Fibroblast of lung (primary cell): Measurements from ENCODE around the gene LYZL4. TPM values are rescaled to one million over a fixed set of nuclear protein-coding genes. Genes with fewer than 3 reads are reported as not detected.

Experiments
- DNase-seq, 2 donors: peaks; one replicate each; pipeline versions ENCODE4 v3.0.0 to v3.0.0-alpha.2; 2010; ENCODE audit warnings: low read depth in 2 of 2
- H2AFZ ChIP-seq: 2 replicates; pipeline ENCODE4 v1.5.1; 2012; ENCODE audit warnings: low read length, control low read depth, inconsistent platforms
- H3K27ac ChIP-seq: 2 replicates; pipeline ENCODE4 v1.5.1; 2011; ENCODE audit warnings: low read length, control low read depth; ENCODE audit not compliant: insufficient read depth
- H3K27me3 ChIP-seq: 2 replicates; pipeline ENCODE4 v1.5.1; 2011; ENCODE audit warnings: mild to moderate bottlenecking, low read length; ENCODE audit not compliant: control insufficient read depth, insufficient read depth
- H3K36me3 ChIP-seq: 2 replicates; pipeline ENCODE4 v1.5.1; 2011; ENCODE audit warnings: low read length; ENCODE audit not compliant: control insufficient read depth, insufficient read depth
- H3K4me1 ChIP-seq: 2 replicates; pipeline ENCODE4 v1.5.1; 2011; ENCODE audit warnings: low read length; ENCODE audit not compliant: control insufficient read depth, insufficient read depth; ENCODE audit errors: extremely low read depth
- H3K4me2 ChIP-seq: 2 replicates; pipeline ENCODE4 v1.5.1; 2011; ENCODE audit warnings: low read length, control low read depth; ENCODE audit not compliant: insufficient read depth; ENCODE audit errors: extremely low read depth
- H3K4me3 ChIP-seq, 4 experiments: fragments of 200-600 bp in 1 of 4; sonication (generic) in 1 of 4; replicated peaks in 1 of 4; 2 replicates each; pipeline ENCODE4 v1.5.1; 2011 to 2016; ENCODE audit warnings: low read length in 4 of 4, low read depth in 3 of 4, mild to moderate bottlenecking in 3 of 4, control low read depth in 2 of 4, inconsistent platforms in 1 of 4, mixed read lengths in 1 of 4; ENCODE audit not compliant: insufficient read depth in 1 of 4; ENCODE audit errors: control extremely low read depth in 1 of 4
- H3K79me2 ChIP-seq: 2 replicates; pipeline ENCODE4 v1.5.1; 2012; ENCODE audit warnings: mild to moderate bottlenecking, low read length, inconsistent platforms; ENCODE audit not compliant: control insufficient read depth, insufficient read depth
- H3K9ac ChIP-seq: 2 replicates; pipeline ENCODE4 v1.5.1; 2011; ENCODE audit warnings: mild to moderate bottlenecking, low read length, control low read depth; ENCODE audit not compliant: insufficient read depth
- H3K9me3 ChIP-seq: 2 replicates; pipeline ENCODE4 v1.5.1; 2012; ENCODE audit warnings: low read depth, low read length; ENCODE audit not compliant: control insufficient read depth, insufficient read depth
- H4K20me1 ChIP-seq: 2 replicates; pipeline ENCODE4 v1.5.1; 2011; ENCODE audit warnings: low read length; ENCODE audit not compliant: control insufficient read depth, insufficient read depth; ENCODE audit errors: extremely low read depth
- CTCF ChIP-seq, 2 donors: IDR thresholded peaks in 1 of 2; conservative IDR thresholded peaks in 1 of 2; 1 replicate in 1 of 2; 2 replicates in 1 of 2; pipeline ENCODE4 v1.5.1; 2011 to 2012; ENCODE audit warnings: low read length in 2 of 2, control low read depth in 1 of 2, inconsistent platforms in 1 of 2, low read depth in 1 of 2, mild to moderate bottlenecking in 1 of 2
- EZH2 ChIP-seq: IDR thresholded peaks from 2 replicates; pipeline ENCODE4 v1.5.1; 2012; ENCODE audit warnings: low read length, control low read depth, mild to moderate bottlenecking; ENCODE audit errors: missing control alignments
- polyA plus RNA-seq, 2 donors: library from polyadenylated mRNA; depleted of rRNA in 1 of 2; stranded (reverse) in 1 of 2; unstranded in 1 of 2; fragments of >200 nt; gene quantifications; 2 replicates each; pipeline ENCODE4 v1.2.1, GENCODE V29; 2011 to 2012; ENCODE audit warnings: missing spikeins in 1 of 2
- total RNA-seq: library from RNA; depleted of rRNA; stranded (reverse); fragments of >200 nt; gene quantifications from 2 replicates; pipeline ENCODE4 v1.2.1, GENCODE V29; 2014

The LYZL4 gene
- total and polyA plus RNA-seq, 2 donors (not counting 1 experiment from before 2014, with no cell fraction given): not detected

DNA sequence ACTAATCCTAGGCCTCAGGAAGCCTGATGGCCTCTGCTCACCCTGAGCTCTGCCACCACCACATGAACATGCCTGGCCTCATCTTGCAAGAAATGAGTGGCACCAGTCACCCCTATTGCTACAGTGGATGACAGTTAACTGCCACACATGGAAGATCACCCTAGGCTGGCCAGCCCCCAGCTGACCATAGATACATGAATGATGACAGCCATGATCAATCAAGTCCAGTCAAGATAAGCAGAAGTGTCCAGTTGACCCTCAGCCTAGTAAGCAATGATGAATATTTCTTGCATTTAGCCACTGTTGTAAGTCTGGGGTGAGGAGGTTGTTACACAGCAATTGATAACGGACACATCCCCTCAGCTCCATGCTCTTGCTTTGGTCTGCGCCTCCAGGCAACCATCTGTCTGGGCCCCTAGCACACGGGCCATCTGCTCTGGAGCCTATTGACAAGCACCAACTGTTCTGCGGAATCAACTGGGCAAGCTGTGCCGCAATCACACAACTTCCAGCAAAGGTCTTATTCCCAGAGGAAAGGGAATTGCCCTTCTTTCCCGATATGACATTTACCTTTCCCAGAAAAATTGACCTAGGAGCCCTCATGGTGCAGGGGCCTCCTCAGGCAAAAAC, 2.2 kb upstream of the LYZL4 start:
- Histone ChIP-seq H3K27me3 (peaks cover 5% of the 10 kb centered on the region), H2AFZ (no peak overlapping the region), H3K4me3 (no peak overlapping the region), H3K4me1 (no peaks in the 10 kb centered on the region), H4K20me1 (no peaks in the 10 kb centered on the region), H3K36me3 (no peaks in the 10 kb centered on the region), H3K4me2 (no peak overlapping the region), H3K9ac (no peak overlapping the region), H3K9me3 (no peaks in the 10 kb centered on the region), H3K27ac (no peak overlapping the region), H3K79me2 (no peaks in the 10 kb centered on the region)
- no peak for TF ChIP-seq CTCF (conservative IDR thresholded peaks at IDR 0.05 in 1 of 2, IDR thresholded peaks at IDR 0.05 in 1 of 2; ENCODE audit: low read depth in 1 of 2, low read length in 2 of 2)
- no peak for TF ChIP-seq EZH2
- no peak for DNase-seq

- Histone ChIP-seq H3K9me3 (no peaks in the 10 kb centered on the region), H3K4me1 (no peaks in the 10 kb centered on the region), H3K27me3 (peaks cover 5% of the 10 kb centered on the region), H2AFZ (no peak overlapping the region), H3K4me3 (no peak overlapping the region), H3K27ac (no peak overlapping the region), H3K4me2 (no peak overlapping the region), H4K20me1 (no peaks in the 10 kb centered on the region), H3K36me3 (no peaks in the 10 kb centered on the region), H3K79me2 (no peaks in the 10 kb centered on the region), H3K9ac (no peak overlapping the region)
- TF ChIP-seq CTCF (conservative IDR thresholded peaks at IDR 0.05 in 1 of 2, IDR thresholded peaks at IDR 0.05 in 1 of 2; ENCODE audit: low read depth in 1 of 2, low read length in 2 of 2): no peak
- no peak for TF ChIP-seq EZH2
- DNase-seq: no peak
Observed at GRCh38 chr3:42411429-42411828, 1.0 kb upstream of the LYZL4 start.

DNA sequence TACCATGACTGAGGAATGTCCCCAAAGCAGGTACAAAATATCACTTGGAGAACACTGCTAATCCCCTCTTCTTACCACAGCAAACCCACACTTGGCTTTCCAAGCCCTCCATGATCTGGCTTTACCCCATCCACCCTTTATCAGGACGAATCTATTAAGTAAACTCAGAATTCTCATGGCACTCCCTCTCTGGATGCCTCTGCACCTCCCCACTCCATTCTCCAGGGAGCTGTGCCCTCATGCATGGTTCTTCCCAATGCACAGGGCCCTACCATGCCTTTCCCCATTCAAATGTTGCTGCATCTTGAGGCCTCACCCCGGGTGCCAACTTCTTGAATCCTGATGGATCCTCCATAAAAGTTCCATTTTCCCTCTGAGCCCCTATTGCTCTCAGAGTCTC, 2.3 kb downstream of the LYZL4 start:
- DNase-seq: no peak
- Histone ChIP-seq H3K27me3 (peaks cover 5% of the 10 kb centered on the region), H3K79me2 (no peaks in the 10 kb centered on the region), H3K27ac (no peak overlapping the region), H3K9me3 (no peaks in the 10 kb centered on the region), H4K20me1 (no peaks in the 10 kb centered on the region), H3K4me1 (no peaks in the 10 kb centered on the region), H3K4me3 (no peak overlapping the region), H2AFZ (no peak overlapping the region), H3K4me2 (no peak overlapping the region), H3K36me3 (no peaks in the 10 kb centered on the region), H3K9ac (no peak overlapping the region)
- TF ChIP-seq CTCF (conservative IDR thresholded peaks at IDR 0.05 in 1 of 2, IDR thresholded peaks at IDR 0.05 in 1 of 2; ENCODE audit: low read depth in 1 of 2, low read length in 2 of 2) (no peak), EZH2 (no peak)
